Type B pancreatic cell (in vitro differentiated cells): Measurements from ENCODE around the gene SIK3. TPM values are rescaled to one million over a fixed set of nuclear protein-coding genes. Genes with fewer than 3 reads are reported as not detected.

Experiments used
- DNase-seq: peaks from one replicate; pipeline ENCODE4 v3.0.0; 2021; ENCODE audit warnings: mixed read lengths; ENCODE audit not compliant: unreplicated experiment; ENCODE audit errors: extremely low spot score
- H3K27ac Mint-ChIP-seq: 2 replicates; pipeline ENCODE4 v1.8.0; 2021; ENCODE audit warnings: mild to moderate bottlenecking, mixed read lengths
- H3K27me3 Mint-ChIP-seq: 2 replicates; pipeline ENCODE4 v1.8.0; 2021; ENCODE audit warnings: mixed read lengths
- H3K36me3 Mint-ChIP-seq: 2 replicates; pipeline ENCODE4 v1.8.0; 2021; ENCODE audit warnings: mixed read lengths
- H3K4me1 Mint-ChIP-seq: one replicate; pipeline ENCODE4 v1.8.0; 2021; ENCODE audit warnings: mixed read lengths; ENCODE audit not compliant: unreplicated experiment
- H3K4me3 Mint-ChIP-seq: 2 replicates; pipeline ENCODE4 v1.8.0; 2021; ENCODE audit warnings: mild to moderate bottlenecking, mixed read lengths
- H3K9me3 Mint-ChIP-seq: 2 replicates; pipeline ENCODE4 v1.8.0; 2021; ENCODE audit warnings: mixed read lengths
- total RNA-seq: library from RNA; stranded (reverse); gene quantifications from 2 replicates; pipeline ENCODE4 v1.2.1, GENCODE V29; 2021; ENCODE audit warnings: low replicate concordance
- TF ChIP-seq, protein P1 (sequence below): fragments of 200-600 bp; sonication (generic); conservative IDR thresholded peaks from 2 replicates; pipeline ENCODE4 v1.5.0; 2021; ENCODE audit warnings: antibody characterized with exemption, mild to moderate bottlenecking

Gene SIK3
- total RNA-seq, 1 donor from 2014 or later: 39.9 TPM

- DNase-seq: no peak
- peaks cover 7% of the 10 kb centered on the region for H3K27me3 Mint-ChIP-seq
- H3K27ac Mint-ChIP-seq: no peak overlapping the region
- TF ChIP-seq, protein P1, sequence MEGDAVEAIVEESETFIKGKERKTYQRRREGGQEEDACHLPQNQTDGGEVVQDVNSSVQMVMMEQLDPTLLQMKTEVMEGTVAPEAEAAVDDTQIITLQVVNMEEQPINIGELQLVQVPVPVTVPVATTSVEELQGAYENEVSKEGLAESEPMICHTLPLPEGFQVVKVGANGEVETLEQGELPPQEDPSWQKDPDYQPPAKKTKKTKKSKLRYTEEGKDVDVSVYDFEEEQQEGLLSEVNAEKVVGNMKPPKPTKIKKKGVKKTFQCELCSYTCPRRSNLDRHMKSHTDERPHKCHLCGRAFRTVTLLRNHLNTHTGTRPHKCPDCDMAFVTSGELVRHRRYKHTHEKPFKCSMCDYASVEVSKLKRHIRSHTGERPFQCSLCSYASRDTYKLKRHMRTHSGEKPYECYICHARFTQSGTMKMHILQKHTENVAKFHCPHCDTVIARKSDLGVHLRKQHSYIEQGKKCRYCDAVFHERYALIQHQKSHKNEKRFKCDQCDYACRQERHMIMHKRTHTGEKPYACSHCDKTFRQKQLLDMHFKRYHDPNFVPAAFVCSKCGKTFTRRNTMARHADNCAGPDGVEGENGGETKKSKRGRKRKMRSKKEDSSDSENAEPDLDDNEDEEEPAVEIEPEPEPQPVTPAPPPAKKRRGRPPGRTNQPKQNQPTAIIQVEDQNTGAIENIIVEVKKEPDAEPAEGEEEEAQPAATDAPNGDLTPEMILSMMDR: no peak
- H3K4me1 Mint-ChIP-seq: no peaks in the 10 kb centered on the region
- no peaks in the 10 kb centered on the region for H3K36me3 Mint-ChIP-seq
- no peak overlapping the region for H3K4me3 Mint-ChIP-seq
- H3K9me3 Mint-ChIP-seq: no peaks in the 10 kb centered on the region
Observed at GRCh38 chr11:116800610-116801009, 297.6 kb downstream of the SIK3 start.

DNA sequence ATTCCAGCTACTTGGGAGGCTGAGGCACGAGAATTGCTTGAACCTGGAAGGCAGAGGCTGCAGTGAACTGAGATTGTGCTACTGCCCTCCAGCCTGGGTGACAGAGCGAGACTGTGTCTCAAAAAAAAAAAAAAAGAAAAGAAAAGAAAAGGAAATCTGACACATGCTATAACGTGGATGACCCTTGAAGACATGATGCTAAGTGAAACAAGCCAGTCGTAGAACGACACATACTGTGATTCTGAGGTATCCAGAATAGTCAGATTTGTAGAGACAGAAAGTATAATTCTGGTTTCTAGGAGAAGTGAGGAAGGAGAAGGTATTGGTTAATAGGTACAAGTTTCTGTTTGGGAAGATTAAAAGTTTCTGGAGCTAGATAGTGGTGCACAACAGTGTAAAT, 299.9 kb downstream of the SIK3 start:
- no peaks in the 10 kb centered on the region for H3K4me1 Mint-ChIP-seq
- no peak overlapping the region for H3K27ac Mint-ChIP-seq
- H3K36me3 Mint-ChIP-seq: no peaks in the 10 kb centered on the region
- H3K27me3 Mint-ChIP-seq: peaks cover 7% of the 10 kb centered on the region
- TF ChIP-seq, protein P1: no peak
- no peak overlapping the region for H3K4me3 Mint-ChIP-seq
- no peak for DNase-seq
- H3K9me3 Mint-ChIP-seq: no peaks in the 10 kb centered on the region

- H3K4me1 Mint-ChIP-seq: peaks cover 4% of the 10 kb centered on the region
- H3K27me3 Mint-ChIP-seq: peaks cover 5% of the 10 kb centered on the region
- H3K9me3 Mint-ChIP-seq: no peaks in the 10 kb centered on the region
- TF ChIP-seq, protein P1: no peak
- no peak overlapping the region for H3K4me3 Mint-ChIP-seq
- no peak overlapping the region for H3K27ac Mint-ChIP-seq
- no peaks in the 10 kb centered on the region for H3K36me3 Mint-ChIP-seq
- no peak for DNase-seq
Observed at GRCh38 chr11:116797816-116798215, 300.4 kb downstream of the SIK3 start.

- no peaks in the 10 kb centered on the region for H3K36me3 Mint-ChIP-seq
- peaks cover 4% of the 10 kb centered on the region for H3K4me1 Mint-ChIP-seq
- H3K27me3 Mint-ChIP-seq: peaks cover 2% of the 10 kb centered on the region
- H3K27ac Mint-ChIP-seq: no peak overlapping the region
- DNase-seq: no peak
- TF ChIP-seq, protein P1: no peak
- no peak overlapping the region for H3K4me3 Mint-ChIP-seq
- no peaks in the 10 kb centered on the region for H3K9me3 Mint-ChIP-seq
Observed at GRCh38 chr11:116796548-116796947, 301.7 kb downstream of the SIK3 start.

- H3K4me3 Mint-ChIP-seq: no peak overlapping the region
- H3K9me3 Mint-ChIP-seq: no peaks in the 10 kb centered on the region
- DNase-seq: no peak
- H3K27ac Mint-ChIP-seq: no peak overlapping the region
- TF ChIP-seq, protein P1: no peak
- H3K27me3 Mint-ChIP-seq: peaks cover 3% of the 10 kb centered on the region
- no peaks in the 10 kb centered on the region for H3K36me3 Mint-ChIP-seq
- H3K4me1 Mint-ChIP-seq: peaks cover 4% of the 10 kb centered on the region
Observed at GRCh38 chr11:116794851-116795250, 303.4 kb downstream of the SIK3 start.

DNA sequence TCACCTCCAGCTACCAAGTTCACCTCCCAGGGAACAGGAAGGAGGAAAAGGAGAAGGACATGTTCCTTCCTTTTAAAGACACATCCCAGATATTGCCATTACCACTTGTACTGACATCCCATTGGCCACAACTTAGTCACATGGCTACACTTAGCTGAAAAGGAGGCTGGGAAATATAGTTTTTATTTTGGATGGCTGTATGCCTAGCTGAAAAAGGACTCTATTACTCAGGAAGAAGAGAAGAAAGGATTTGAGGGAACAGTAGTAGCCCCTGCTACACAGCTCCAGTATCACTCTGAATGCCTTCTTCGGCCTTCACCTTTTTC, 304.5 kb downstream of the SIK3 start:
- Mint-ChIP-seq H3K4me1 (peaks cover 4% of the 10 kb centered on the region), H3K4me3 (no peak overlapping the region), H3K27me3 (peaks cover 3% of the 10 kb centered on the region), H3K36me3 (no peaks in the 10 kb centered on the region), H3K27ac (no peak overlapping the region), H3K9me3 (no peaks in the 10 kb centered on the region)
- DNase-seq: no peak
- TF ChIP-seq, protein P1: no peak
